GM23338 (cell line): ENCODE data around the gene RNF115.

ENCODE experiments used
- CREB1 ChIP-seq: fragments of 250-450 bp; sonication (Bioruptor Pico); IDR thresholded peaks from 2 replicates; pipeline ENCODE4 v1.5.0; 2020; ENCODE audit warnings: low read depth, mild to moderate bottlenecking, moderate library complexity
- CTCF ChIP-seq, 2 experiments: fragments of 200-600 bp in 1 of 2; sonication (generic) in 1 of 2; conservative IDR thresholded peaks; 2 replicates each; pipeline versions ENCODE4 v1.5.1 to v1.6.1; 2016 to 2017; ENCODE audit warnings: antibody characterized with exemption in 2 of 2, low read depth in 2 of 2, mild to moderate bottlenecking in 2 of 2, moderate library complexity in 1 of 2
- ETS1 ChIP-seq: IDR thresholded peaks from 2 replicates; pipeline ENCODE4 v1.6.1; 2016; ENCODE audit warnings: antibody characterized with exemption
- EZH2 ChIP-seq: fragments of 200-600 bp; sonication (generic); IDR thresholded peaks from one replicate; pipeline ENCODE4 v1.8.0; 2017; ENCODE audit warnings: antibody characterized with exemption, mild to moderate bottlenecking, low read depth; ENCODE audit not compliant: unreplicated experiment
- EZH2phosphoT487 ChIP-seq: fragments of 200-600 bp; sonication (generic); IDR thresholded peaks from one replicate; pipeline ENCODE4 v1.8.1; 2018; ENCODE audit warnings: antibody characterized with exemption; ENCODE audit not compliant: unreplicated experiment
- JUNB ChIP-seq: IDR thresholded peaks from one replicate; pipeline ENCODE4 v1.6.1; 2016; ENCODE audit warnings: antibody characterized with exemption; ENCODE audit not compliant: unreplicated experiment
- POLR2AphosphoS5 ChIP-seq: IDR thresholded peaks from 2 replicates; pipeline ENCODE4 v1.6.1; 2016; ENCODE audit warnings: antibody characterized with exemption, low read depth
- REST ChIP-seq: IDR thresholded peaks from one replicate; pipeline ENCODE4 v1.6.1; 2018; ENCODE audit warnings: antibody characterized with exemption; ENCODE audit not compliant: unreplicated experiment
- ZNF114 ChIP-seq: fragments of 250-450 bp; sonication (Bioruptor Pico); IDR thresholded peaks from 2 replicates; pipeline ENCODE4 v1.5.0; 2020; ENCODE audit warnings: mild to moderate bottlenecking, moderate library complexity

GRCh38 chr1:145688924-145689323 is 135.0 kb downstream of the RNF115 start:
- TF ChIP-seq JUNB (no peak), CTCF (conservative IDR thresholded peaks at IDR 0.05; ENCODE audit: low read depth in 2 of 2) (no peak), EZH2 (no peak), CREB1 (CRISPR knock-in tag) (no peak), REST (no peak), EZH2phosphoT487 (no peak), POLR2AphosphoS5 (no peak), ZNF114 (no peak), ETS1 (no peak)
